Calu3 (cell line): ENCODE results near the gene BCL2L1. TPM values are rescaled to one million over a fixed set of nuclear protein-coding genes. Genes with fewer than 3 reads are reported as not detected.

Experiments used
- BruUV-seq: library from RNA; stranded (reverse); fragments of 400-500 nt; replicated peaks from 2 replicates; lab custom pipeline; 2021; lab: Mats Ljungman, UMichigan
- CTCF ChIA-PET: fragments of 300-600 bp; sonication (Branson Sonifier 250); formaldehyde crosslinking; loops from one replicate; lab custom pipeline; 2022; ENCODE audit warnings: antibody characterized with exemption; lab: Charles Lee
- DNase-seq: peaks from one replicate; pipeline ENCODE4 v3.0.0; 2022
- H3K27ac Mint-ChIP-seq: one replicate; pipeline ENCODE4 v1.8.0; 2022; ENCODE audit warnings: mixed read lengths; ENCODE audit not compliant: unreplicated experiment
- H3K27me3 Mint-ChIP-seq: one replicate; pipeline ENCODE4 v1.8.0; 2022; ENCODE audit warnings: mixed read lengths; ENCODE audit not compliant: unreplicated experiment
- H3K36me3 Mint-ChIP-seq: one replicate; pipeline ENCODE4 v1.8.0; 2022; ENCODE audit warnings: mild to moderate bottlenecking, moderate library complexity, mixed read lengths; ENCODE audit not compliant: insufficient read depth, unreplicated experiment
- H3K4me1 Mint-ChIP-seq: one replicate; pipeline ENCODE4 v1.8.0; 2022; ENCODE audit warnings: mild to moderate bottlenecking, low read depth, mixed read lengths; ENCODE audit not compliant: unreplicated experiment
- H3K4me3 Mint-ChIP-seq: one replicate; pipeline ENCODE4 v1.8.0; 2022; ENCODE audit warnings: mild to moderate bottlenecking, low read depth, moderate library complexity, mixed read lengths; ENCODE audit not compliant: unreplicated experiment
- H3K9me3 Mint-ChIP-seq: one replicate; pipeline ENCODE4 v1.8.0; 2022; ENCODE audit warnings: low read depth, mixed read lengths; ENCODE audit not compliant: unreplicated experiment
- intact Hi-C: fragments of 100-400 bp; cut with micrococcal nuclease; formaldehyde crosslinking; loops from one replicate; pipeline ENCODE4 v1.10.0; 2022; ENCODE audit not compliant: unreplicated experiment
- total RNA-seq: library from RNA; stranded (reverse); gene quantifications from 2 replicates; pipeline ENCODE4 v1.2.3, GENCODE V29; 2022
- TF ChIP-seq, protein P1 (sequence below): fragments of 200-600 bp; IDR thresholded peaks from one replicate; pipeline ENCODE4 v1.8.0; 2022; ENCODE audit warnings: antibody characterized with exemption; ENCODE audit not compliant: unreplicated experiment

Gene BCL2L1
- total RNA-seq, 1 experiment from 2014 or later: 290 TPM

DNA sequence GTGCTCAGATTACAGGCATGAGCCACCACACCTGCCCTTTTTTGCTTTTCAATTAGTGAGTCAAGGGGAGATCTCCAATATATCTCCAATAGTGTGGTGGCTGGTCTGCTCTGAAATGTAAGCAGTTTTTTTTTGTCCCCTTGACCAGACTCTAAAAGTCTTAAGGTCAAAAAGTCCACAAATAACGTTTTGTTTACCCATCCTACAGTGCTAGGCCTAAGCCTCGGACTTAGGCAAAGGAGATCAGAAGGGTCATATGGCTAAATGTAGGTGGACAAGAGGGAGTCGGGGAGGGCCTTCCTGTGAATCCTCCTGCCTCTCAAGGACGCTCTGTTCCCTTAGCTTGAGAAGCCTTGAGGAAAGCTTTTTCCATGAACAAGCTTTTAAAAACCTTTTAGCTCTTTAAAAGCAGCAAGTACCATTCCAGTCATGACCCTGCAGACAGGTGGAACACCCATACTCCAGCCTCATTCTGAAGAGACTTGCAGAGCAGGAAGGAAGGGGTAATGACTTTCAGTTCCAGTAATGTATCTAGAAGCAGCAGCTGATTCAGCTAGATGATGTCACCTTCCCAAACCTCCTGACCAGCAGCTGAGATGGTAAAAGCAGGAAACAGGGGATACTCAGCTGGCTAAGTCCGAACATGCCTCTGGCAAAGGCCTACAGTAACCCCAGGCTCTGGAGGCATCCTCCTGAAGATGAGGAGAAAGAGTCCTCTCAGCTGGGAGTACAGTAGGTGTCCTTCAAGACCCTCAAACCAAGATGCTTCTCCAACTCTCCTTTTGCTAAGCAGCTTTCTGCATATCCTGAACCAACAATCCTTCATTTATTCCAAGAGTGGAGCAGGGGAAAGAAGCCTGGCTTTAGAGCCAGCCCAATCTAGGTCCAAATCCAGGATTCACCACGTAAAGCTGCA is 23.6 kb downstream of the BCL2L1 start:
- Mint-ChIP-seq H3K27me3 (no peaks in the 10 kb centered on the region), H3K9me3 (no peaks in the 10 kb centered on the region), H3K36me3 (peaks cover 99% of the 10 kb centered on the region), H3K27ac (peak overlapping the region; percentile 85), H3K4me1 (peaks cover 79% of the 10 kb centered on the region), H3K4me3 (peak overlapping the region; percentile 56)
- CTCF ChIA-PET: interaction anchor here (0.6 to 2.9 kb wide), 9 partner anchors 10 to 86 kb away, joined by 3 to 26 read pairs (median 6); partner anchors contain the start of gene BCL2L1
- BruUV-seq: TSS peak; percentile 78
- TF ChIP-seq, protein P1, sequence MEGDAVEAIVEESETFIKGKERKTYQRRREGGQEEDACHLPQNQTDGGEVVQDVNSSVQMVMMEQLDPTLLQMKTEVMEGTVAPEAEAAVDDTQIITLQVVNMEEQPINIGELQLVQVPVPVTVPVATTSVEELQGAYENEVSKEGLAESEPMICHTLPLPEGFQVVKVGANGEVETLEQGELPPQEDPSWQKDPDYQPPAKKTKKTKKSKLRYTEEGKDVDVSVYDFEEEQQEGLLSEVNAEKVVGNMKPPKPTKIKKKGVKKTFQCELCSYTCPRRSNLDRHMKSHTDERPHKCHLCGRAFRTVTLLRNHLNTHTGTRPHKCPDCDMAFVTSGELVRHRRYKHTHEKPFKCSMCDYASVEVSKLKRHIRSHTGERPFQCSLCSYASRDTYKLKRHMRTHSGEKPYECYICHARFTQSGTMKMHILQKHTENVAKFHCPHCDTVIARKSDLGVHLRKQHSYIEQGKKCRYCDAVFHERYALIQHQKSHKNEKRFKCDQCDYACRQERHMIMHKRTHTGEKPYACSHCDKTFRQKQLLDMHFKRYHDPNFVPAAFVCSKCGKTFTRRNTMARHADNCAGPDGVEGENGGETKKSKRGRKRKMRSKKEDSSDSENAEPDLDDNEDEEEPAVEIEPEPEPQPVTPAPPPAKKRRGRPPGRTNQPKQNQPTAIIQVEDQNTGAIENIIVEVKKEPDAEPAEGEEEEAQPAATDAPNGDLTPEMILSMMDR: no peak
- DNase-seq: peak; percentile 76
- intact Hi-C loops: loop anchor here (5.0 kb wide), 1 partner anchor 37 kb away; no protein-coding TSS in a partner anchor

DNA sequence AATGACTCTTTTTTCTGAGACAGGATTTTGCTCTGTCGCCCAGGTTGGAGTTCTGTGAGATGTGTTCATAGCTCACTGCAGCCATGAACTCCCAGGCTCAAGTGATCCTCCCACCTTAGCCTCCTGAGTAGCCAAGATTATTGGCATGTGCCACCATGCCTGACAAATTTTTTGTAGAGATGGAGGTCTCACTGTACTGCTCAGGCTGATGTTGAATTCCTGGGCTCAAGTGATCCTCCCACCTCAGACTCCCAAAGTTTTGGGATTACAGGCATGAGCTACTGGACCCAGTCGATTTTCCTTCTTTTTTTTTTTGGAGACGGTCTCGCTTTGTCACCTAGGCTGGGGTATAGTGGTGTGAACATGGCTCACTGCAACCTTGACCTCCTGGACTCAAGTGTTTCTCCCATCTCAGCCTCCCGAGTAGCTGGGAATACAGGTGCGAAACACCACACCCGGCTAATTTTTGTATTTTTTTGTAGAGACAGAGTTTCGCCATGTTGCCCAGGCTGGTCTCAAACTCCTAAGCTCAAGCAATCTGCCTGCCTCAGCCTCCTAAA is 24.3 kb downstream of the BCL2L1 start:
- TF ChIP-seq, protein P1: no peak
- peaks cover 85% of the 10 kb centered on the region for H3K4me1 Mint-ChIP-seq
- H3K9me3 Mint-ChIP-seq: no peaks in the 10 kb centered on the region
- no TSS peak for BruUV-seq
- H3K4me3 Mint-ChIP-seq: peak overlapping the region; percentile 56
- CTCF ChIA-PET: interaction anchor here (0.7 to 3.3 kb wide), 7 partner anchors 10 to 86 kb away, joined by 3 to 26 read pairs (median 7); partner anchors contain the start of gene BCL2L1
- H3K27ac Mint-ChIP-seq: peak overlapping the region; percentile 85
- intact Hi-C loops: loop anchor here (5.0 kb wide), 1 partner anchor 36 kb away; no protein-coding TSS in a partner anchor
- H3K36me3 Mint-ChIP-seq: peaks cover 99% of the 10 kb centered on the region
- no peaks in the 10 kb centered on the region for H3K27me3 Mint-ChIP-seq
- no peak for DNase-seq

DNA sequence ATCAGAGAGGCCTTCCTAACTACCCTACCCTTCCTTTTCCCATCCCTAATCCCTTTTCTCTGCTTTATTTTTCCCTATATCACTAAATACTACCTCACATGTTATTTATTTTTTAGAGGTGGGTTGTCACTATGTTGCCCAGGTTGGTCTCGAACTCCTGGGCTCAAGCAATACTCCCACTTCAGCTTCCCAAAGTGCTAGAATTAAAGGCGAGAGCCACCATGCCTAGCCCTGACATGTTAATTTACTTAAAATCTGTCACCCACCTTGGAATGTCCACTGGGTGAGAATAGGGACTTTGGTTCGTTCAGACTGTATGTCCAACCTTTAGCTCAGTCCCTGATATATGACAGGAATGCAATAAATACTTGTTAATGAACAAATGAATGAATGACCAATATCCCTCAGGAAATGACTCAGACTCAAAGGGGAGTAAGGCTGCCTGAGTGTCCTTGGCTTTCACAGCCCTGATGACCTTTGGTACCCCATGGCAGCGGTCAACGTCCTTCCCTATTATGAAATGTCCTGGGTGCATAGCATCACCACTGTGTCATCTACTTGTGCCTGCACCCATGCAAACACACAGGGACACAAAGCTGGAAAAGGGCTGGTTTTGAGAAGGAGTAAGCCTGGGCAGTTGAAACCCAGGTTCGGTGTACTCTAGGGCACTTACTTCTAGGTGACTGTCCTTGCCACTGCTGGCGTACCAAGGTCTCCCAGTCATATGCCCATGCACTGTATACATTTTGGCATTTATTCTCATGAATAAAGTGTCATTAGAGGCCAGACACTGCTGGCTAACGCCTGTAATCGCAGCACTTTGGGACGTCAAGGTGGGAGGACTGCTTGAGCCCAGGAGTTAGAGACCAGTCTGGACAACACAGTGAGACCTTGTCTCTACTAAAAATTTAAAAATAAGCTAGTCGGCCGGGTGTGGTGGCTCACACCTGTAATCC is 26.5 kb downstream of the BCL2L1 start:
- H3K4me3 Mint-ChIP-seq: peak overlapping the region; percentile 19
- peak; percentile 90 for DNase-seq
- BruUV-seq: TSS peak; percentile 39
- H3K36me3 Mint-ChIP-seq: peaks cover 99% of the 10 kb centered on the region
- CTCF ChIA-PET: interaction anchor here (0.5 to 3.3 kb wide), 19 partner anchors 9 to 139 kb away, joined by 3 to 22 read pairs (median 5); no protein-coding TSS in a partner anchor
- intact Hi-C loops: loop anchor here (1.0 to 5.0 kb wide), 4 partner anchors 8 to 34 kb away; no protein-coding TSS in a partner anchor
- peaks cover 87% of the 10 kb centered on the region for H3K4me1 Mint-ChIP-seq
- no peaks in the 10 kb centered on the region for H3K9me3 Mint-ChIP-seq
- H3K27ac Mint-ChIP-seq: peak overlapping the region; percentile 88
- TF ChIP-seq, protein P1: no peak
- no peaks in the 10 kb centered on the region for H3K27me3 Mint-ChIP-seq
